Measurements from ENCODE around the gene SLC8A2.
"Not testable (repeated sequence)": the region's sequence is repeated elsewhere in the genome, so short reads cannot be mapped to it uniquely, and the experiment has no call there.

Gene SLC8A2

DNA sequence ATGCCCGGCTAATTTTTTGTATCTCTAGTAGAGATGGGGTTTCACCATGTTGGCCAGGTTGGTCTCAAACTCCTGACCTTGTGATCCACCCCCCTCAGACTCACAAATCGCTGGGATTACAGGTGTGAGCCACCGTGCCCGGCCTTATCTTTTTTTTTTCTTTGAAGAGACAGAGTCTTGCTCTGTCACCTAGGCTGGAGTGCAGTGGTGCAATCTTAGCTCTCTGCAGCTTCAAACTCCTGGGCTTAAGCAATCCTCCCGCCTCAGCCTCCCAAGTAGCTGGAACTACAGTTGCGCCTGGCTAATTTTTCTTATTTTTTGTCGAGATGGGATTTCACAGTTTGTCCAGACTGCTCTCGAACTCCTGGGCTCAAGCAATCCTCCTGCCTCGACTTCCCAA is 60.0 kb downstream of the SLC8A2 start:
- not testable (repeated sequence) for DNase-seq (ENCODE audit: low spot score)

DNA sequence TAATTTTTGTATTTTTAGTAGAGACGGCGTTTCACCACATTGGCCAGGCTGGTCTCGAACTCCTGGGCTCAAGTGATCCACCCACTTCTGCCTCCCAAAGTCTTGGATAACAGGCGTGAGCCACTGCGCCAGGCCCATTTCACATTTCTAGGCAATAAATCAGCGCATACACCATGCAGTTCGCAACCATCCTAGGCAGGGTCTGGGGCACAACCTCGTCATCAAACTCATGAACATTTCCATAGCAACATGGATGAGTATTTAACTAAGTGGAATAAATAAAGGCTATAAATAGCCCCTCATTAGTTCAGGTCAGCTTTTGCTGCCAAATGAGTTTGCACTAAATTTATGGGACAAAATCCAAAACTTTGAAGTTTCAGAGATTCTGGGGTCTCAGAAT is 60.6 kb downstream of the SLC8A2 start:
- DNase-seq (ENCODE audit: low spot score), result no peak

DNA sequence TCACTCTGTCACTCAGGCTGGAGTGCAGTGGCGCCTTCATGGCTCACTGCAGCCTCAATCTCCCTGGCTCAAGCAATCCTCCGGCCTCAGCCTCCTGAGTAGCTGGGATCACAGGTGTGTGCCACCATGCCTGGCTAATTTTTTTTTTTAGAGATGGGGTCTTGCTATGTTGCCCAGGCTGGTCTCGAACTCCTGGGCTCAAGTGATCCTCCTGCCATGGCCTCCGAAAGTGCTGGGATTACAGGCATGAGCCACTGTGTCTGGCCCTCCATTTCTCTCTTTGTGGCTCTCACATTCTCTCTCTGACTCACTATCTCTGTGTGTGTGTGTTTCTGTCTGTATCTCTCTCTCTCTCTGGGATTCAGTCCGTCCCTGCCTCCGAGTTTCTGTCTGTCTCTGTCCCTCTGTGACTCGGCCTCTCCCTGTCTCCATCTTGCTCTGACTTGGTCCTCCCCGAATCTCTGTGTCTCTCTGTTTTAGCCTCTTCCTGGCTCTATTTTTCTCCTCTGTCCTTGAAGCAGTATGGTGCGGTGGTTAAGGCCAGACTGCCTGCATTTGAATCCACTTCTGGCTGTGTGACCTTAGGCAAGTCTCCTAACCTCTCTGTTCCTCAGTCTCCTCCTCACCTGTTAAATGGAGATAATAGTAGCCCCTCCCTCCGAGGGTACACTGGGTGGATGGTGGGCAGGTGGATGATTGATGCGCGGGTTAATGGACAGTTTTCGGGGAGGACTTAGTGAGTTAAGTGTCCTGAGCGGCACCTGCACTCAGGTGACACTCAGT is 63.3 kb downstream of the SLC8A2 start:
- DNase-seq (ENCODE audit: low spot score), result no peak

DNA sequence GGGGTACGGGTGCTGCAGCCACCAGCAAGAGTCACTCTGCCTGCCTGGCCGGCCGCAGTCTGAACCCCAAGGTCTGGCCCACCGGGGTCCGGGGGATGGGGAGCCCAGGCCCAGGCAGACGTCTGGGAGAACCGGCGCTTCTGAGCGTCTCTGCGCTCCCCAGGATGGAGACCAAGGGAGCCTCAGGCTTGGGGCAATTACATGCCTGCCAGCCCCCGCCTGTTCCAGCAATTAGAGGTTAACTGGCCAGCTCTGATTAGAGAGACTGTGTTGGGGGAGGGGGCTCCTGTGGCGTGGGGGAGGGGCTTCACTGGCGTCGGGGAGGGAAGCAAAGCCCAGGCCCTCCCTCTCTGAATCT is 64.3 kb downstream of the SLC8A2 start:
- no peak for DNase-seq (ENCODE audit: low spot score)

DNA sequence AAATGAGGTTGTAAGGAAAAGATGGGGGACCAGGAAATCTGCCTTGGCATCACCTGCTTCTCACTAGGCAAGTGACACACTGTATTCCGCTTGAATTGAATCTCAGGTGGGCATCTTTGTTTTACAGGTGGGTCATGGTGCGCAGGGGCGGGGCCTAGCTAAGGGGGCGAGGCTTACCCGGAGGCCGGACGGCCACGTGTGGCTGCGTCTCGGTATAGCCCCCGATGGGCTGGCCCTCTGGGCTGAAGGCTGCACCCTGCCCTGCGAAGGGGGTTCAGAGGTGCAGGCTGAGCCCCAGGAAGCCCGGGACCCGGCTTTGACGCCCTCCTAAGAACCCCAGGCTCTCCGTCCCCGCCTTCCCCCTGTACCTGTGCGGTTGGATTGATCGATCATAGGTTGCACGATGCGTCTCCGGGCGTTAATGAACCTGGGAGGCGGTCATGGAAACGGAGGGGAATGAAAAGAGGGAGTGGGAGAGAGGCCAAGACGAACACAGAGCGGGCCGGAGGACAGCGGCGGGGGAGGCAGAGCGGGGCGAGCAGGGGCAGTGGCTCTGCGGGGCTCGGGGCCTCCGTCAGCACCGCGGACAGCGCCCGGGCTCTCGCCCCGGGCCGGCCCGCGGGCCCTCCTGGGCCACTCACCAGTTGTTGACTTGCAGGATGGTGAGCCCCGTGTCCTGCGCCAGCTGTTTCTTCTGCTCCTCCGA is 64.8 kb downstream of the SLC8A2 start:
- no peak for DNase-seq (ENCODE audit: low spot score)

DNA sequence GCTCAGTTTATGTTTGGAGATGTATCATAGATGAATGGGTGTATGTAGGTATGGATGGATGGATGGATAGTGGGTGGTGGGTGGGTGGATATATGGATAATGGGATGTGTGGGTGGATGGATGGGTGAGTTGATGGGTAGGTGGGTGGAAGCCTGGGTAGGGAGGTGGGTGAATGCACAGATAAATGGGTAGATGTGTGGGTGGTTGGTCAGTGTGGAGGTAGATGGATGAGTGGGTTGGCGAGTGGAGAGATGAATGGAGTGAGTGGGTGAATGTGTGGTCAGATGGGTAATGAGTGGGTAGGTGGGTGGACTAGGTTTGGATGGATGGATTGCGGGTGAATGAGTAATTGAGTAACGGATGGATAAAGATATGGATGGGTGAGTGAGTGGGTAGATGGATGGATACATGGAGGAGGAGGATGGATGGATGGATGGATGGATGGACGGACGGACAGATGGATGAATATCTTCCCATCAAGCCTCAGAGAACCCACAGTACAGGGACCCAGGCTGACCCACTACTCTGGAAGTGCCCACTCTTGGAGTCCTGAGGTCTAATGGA is 65.8 kb downstream of the SLC8A2 start:
- no peak for DNase-seq (ENCODE audit: low spot score)

DNA sequence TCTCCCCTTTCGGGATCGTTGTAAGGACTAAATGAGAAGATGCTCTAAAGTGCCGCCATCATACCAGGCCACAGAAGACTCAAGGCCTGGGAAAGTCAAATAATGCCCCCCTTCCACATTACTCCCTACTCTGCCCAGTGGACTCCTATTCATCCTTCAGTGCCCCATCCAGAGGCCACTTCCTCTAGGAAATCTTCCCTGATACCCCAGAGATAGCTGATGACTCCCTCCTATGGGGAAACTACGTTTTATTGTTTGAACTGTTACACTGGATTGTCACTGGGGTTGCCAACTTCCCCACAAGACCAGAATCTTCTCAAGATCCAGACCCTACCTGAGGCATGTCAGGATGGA is 66.5 kb downstream of the SLC8A2 start:
- no peak for DNase-seq (ENCODE audit: low spot score)

DNA sequence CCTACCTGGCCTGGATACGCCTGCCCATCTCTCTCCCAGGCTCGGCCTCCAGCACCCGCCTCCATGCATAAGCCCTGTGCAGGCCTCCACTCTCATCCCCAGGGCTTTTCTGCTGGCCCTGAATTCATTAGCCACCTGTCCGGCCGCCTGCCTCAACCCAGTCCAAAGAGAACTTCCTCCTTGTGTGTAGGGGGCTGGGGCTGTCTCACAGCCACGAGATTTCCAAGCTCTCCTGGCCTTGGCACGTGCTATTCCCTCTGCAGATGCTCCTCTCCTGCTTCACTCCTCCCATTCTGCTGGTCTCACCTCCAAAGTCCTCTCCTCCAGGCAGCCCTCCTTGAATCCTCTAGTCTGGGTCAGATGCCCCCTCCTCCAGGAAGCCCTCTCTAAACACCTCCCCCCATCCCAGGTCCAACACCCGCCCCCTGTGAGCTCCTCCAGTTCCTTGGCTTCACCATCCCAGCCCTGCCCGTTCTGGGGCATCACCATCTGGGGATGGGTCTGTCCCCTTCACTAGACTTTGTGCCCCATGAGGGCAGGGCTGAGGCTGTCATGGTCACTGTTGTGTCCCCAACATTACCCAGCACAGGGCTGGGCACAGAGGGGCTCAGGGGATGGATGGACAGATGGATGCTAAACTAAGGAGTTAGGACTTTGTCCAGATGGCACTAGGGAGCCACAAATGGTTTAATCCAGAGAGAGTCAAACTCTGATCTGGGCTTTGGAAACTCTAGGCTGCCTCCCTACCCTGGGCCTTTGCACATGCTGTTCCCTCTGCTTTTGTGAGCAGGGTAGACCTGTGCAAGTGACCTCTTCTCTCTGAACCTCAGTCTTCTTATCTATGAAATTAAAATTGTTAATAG is 67.1 kb downstream of the SLC8A2 start:
- DNase-seq (ENCODE audit: low spot score), result no peak

DNA sequence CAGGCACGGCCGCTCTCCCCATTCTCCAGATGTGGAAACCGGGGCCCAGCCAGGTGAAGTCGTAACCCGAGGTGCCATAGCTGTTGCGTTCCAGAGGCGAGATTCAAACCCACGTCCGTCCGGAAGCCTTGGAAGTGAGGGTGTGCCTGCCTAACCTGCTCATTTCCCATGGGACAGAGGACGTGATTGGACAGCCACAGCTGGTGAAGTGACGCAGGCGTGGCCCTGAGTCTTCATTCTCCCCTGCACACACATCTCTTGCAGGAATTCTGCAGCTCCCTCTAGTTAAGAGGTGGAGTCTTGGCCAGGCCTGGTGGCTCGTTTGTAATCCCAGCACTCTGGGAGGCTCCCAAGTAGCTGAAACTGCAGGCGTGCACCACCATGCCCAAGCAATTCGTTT is 69.2 kb downstream of the SLC8A2 start:
- no peak for DNase-seq (ENCODE audit: low spot score)

DNA sequence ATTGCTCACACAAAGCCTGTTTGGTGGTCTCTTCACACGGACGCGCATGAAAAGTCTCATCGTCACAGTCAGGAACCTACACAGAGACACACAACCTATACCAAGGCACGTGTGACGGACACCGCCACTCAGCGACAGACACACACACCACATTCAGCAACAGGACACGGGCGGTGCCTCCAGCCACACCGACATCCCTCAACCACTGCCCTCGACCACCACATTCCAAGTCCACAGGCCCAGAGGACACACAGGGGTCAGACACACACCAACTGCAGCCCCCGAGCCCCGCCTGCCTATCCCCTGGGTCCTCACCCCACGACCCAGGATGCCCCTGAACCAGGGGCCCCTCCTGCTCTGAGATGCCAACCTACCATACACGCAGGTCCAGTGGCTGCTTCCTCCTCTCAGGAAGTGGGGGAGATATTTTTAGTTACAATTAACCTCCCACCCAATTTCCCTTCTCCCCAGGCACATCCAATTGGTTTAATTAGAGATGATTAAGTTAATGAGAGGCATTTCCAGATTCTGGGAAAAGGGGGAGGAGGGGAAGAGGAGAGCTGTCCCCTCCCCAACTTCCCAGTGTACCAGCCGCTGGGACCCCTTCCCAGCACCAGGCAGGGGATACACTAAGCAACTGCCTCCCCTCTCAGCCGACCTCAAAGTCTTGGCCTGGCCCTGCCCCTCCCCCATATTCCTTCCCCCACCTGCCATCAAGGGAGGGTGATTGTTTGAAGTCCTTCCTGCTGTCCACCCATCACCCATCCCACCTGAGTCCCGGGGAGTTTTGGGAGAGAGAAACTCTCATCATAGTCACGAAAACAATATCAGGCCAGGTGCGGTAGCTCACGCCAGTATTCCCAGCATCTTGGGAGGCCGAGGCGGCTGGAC is 72.7 kb downstream of the SLC8A2 start:
- DNase-seq (ENCODE audit: low spot score), result no peak

DNA sequence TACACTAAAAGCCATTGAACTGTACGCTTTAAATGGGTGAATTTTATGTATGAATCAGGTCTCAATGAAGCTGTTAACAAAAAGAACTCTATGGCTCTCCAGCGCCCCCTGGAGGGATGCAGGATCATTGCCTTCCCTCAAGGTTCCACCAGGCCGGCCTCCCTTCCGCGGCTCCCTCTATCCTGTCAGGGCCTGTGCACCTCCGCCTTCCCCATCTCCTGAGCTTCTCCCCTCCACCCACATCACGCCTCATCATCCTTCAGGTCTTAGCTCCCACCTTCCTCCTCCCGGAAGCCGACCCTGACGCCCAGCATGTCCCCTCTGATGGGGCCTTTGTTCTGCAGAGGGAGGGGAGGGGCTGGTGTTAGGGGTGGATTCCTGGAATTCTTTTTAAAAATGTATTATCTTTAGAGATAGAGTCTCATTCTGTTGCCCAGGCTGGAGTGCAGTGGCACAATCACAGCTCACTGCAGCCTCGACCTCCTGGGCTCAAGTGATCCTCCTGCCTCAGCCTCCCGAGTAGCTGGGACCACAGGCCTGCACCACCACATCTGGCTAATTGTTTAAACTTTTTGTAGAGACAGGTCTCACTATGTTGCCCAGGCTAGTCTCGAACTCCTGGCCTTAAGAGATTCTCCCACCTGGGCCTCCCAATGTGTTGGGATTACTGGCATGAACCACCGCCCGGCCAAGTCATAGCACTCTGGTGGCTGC is 80.0 kb downstream of the SLC8A2 start:
- DNase-seq (ENCODE audit: low spot score), result peak; percentile 83

DNA sequence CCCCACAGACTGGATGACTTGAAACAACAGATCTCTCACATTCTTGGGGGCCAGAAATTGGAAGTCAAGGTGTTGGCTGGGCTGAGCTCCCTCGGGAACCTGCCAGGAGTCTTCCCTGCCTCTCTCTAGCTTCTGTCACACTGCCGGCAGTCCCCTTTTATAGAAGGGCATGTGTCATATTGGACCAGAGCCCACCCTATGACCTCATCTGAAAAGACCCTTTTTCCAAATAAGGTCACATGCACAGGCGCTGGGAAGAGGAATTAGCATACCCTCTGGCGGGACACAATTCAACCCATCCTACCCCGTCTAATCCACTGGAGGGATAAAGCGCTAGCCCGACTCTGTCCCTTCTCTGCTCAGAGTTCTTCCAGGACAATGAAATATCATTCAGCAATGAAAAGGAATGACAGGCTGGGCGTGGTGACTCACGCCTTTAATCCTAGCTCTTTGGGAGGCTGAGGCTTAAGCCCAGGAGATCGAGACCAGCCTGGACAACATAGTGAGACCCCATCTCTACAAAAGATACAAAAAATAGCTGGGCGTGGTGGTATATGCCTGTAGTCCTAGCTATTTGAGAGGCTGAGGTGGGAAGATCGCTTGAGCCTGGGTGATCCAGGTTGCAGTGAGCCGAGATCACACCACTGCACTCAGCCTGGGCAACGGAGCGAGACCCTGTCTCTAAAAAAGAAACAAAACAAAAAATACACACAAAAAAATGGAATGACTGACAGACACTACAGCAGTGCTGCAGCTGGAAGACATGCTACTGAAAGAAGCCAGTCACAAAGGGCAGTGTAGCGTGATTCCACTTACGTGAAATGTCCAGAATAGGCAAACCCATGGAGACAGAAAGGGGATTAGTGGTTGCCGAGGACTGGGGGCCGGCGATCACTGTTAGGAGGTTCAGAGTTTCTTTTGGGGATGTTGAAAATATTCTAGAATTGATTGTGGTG is 80.9 kb downstream of the SLC8A2 start:
- DNase-seq (ENCODE audit: low spot score), result no peak

DNA sequence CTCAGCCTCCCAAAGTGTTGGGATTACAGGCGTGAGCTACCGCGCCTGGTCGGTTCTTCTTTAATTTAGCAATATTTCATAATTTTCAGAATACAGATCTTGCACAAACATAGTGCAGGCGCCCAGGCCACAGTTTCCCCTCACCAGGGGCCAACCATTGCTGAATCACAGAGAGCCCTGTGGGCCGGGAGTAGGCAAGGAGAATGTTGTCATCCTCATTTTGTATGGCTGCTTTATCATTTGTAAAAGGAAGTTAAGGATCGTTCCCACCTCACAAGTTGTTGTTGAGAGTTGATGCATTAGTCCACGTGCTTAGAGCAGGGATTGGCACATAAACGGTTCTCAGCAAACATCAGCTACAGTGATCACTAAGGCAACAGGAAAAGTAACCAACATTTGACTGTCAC is 82.5 kb downstream of the SLC8A2 start:
- no peak for DNase-seq (ENCODE audit: low spot score)

DNA sequence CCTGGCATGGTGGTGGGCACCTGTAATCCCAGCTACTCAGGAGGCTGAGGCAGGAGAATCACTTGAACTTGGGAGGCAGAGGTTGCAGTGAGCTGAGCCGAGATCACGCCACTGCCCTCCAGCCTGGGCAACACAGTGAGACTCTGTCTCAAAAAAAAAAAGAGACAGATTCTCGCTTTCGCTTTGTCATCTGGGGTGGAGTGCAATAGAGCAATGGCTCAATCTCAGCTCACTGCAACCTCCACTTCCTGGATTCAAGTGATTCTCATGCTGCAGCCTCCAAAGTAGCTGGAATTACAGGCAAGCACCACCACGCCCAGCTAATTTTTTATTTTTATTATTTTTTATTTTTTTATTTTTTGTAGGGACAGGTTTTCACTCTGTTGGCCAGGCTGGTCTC is 83.0 kb downstream of the SLC8A2 start:
- not testable (repeated sequence) for DNase-seq (ENCODE audit: low spot score)

DNA sequence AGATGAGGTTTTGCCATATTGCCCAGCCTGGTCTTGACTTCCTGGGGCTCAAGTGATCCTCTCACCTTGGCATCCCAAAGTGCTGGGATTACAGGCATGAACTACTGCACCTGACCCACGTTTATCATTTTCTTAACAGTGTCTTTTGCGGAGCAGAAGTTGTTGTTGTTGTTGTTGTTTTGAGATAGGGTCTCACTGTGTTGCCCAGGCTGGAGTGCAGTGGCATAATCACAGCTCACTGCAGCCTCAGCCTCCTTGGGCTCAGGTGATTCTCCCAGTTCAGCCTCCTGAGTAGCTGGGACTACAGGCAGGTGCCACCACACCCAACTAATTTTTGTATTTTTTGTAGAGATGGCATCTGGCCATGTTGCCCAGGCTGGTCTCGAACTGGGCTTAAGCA is 84.1 kb downstream of the SLC8A2 start:
- DNase-seq (ENCODE audit: low spot score), result not testable (repeated sequence)

DNA sequence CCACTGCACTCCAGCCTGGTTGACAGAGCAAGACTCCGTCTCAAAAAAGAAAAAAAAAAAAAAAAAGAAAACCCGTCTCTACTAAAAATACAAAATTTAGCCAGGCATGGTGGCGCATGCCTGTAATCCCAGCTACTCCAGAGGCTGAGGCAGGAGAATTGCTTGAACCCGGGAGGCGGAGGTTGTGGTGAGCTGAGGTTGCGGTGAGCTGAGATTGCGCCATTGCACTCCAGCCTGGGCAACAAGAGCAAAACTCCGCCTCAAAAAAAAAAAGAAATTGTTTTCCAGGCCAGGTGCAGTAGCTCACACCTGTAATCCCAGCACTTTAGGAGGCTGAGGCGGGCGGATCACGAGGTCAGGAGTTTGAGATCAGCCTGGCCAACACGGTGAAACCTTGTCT is 85.1 kb downstream of the SLC8A2 start:
- DNase-seq (ENCODE audit: low spot score), result not testable (repeated sequence)

DNA sequence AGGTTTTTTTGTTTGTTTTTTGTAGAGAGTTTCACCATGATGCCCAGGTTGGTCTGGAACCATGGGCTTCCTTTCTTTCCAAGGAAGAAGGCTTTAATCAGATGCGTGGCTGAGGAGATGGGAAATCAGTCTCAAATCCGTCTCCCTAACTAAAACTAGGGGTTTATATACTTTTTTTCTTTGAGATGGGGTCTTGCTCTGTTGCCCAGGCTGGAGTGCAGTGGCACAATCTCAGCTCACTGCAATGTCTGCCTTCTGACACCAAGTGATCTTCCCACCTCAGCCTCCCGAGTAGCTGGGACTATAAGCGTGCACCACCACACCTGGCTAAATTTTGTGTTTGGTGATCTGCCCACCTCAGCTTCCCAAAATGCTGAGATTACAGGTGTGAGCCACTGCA is 87.2 kb downstream of the SLC8A2 start:
- DNase-seq (ENCODE audit: low spot score), result not testable (repeated sequence)

DNA sequence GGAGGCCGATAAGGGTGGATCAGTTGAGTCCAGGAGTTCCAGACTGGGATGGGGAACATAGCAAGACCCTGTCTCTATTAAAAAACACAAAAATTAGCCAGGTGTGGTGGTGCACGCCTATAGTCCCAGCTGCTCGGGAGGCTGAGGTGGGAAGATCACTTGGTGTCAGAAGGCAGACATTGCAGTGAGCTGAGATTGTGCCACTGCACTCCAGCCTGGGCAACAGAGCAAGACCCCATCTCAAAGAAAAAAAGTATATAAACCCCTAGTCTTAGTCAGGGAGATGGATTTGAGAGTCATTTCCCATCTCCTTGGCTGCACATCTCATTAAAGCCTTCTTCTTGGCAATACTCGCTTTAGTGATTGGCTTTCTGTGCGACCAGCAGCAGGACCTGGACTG is 87.8 kb downstream of the SLC8A2 start:
- not testable (repeated sequence) for DNase-seq (ENCODE audit: low spot score)

DNA sequence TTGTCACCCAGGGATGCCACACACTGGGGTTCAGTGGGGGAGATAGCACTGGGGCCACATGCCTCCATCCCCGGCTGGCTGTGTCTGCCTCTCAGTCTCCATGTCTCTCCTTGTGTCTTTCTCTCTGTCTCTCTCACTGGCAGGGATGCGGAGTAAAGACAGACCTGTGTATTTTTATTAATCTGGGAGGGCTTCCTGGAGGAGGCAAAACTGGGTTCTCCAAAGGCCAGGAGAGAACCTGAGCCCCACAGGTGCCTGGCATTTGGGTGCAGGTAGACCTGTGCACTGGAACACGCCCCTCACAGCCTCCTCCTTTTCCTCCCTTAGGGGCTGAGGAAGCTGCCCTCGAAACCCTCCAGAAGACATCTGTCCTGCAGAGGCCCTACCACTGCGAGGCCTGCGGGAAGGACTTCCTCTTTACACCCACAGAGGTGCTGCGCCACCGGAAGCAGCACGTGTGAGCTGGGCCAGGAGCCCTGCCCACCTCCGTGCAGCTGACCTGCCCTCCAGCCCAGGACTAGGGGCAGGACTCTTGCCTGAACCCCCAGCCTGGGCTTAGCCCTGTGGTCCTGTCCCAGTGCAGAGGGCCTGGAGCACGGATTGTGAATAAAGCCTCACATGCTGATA is 89.9 kb downstream of the SLC8A2 start:
- no peak for DNase-seq (ENCODE audit: low spot score)
